Measurements from ENCODE around the gene ENPP6.

ENPP6 gene

GRCh38 chr4:184200296-184200695 is 17.4 kb downstream of the ENPP6 start:
- no peak overlapping the region for H3K4me3 ChIP-seq (ENCODE audit: low read depth, low read length)
- in situ Hi-C loops (cut with HindIII; ENCODE audit: low pct_ligation_motif_present, low sequenced_read_pairs) = no loop called here

GRCh38 chr4:184199780-184200179 is 17.9 kb downstream of the ENPP6 start:
- Histone ChIP-seq H3K27ac (no peak overlapping the region), H3K27me3 (replicated peaks) (no peaks in the 10 kb centered on the region), H3K36me3 (replicated peaks) (no peaks in the 10 kb centered on the region), H3K4me3 (ENCODE audit: low read depth, low read length) (no peak overlapping the region)
- no peak for TF ChIP-seq CTCF (IDR thresholded peaks at IDR 0.05; ENCODE audit: low read depth, low read length, missing control alignments)
- DNase-seq = no peak
- in situ Hi-C loops (cut with HindIII; ENCODE audit: low pct_ligation_motif_present, low sequenced_read_pairs) = no loop called here

More at GRCh38 chr4:184200296-184200695, 17.4 kb downstream of the ENPP6 start:
- DNase-seq = no peak
- Histone ChIP-seq H3K27ac (no peak overlapping the region), H3K36me3 (replicated peaks) (no peaks in the 10 kb centered on the region), H3K27me3 (replicated peaks) (no peaks in the 10 kb centered on the region)
- no peak for TF ChIP-seq CTCF (IDR thresholded peaks at IDR 0.05; ENCODE audit: low read depth, low read length, missing control alignments)

- in situ Hi-C loops (cut with HindIII; ENCODE audit: low pct_ligation_motif_present, low sequenced_read_pairs) = no loop called here
- no peak for TF ChIP-seq CTCF (IDR thresholded peaks at IDR 0.05; ENCODE audit: low read depth, low read length, missing control alignments)
- H3K27ac ChIP-seq = no peak overlapping the region
- no peak overlapping the region for H3K4me3 ChIP-seq (ENCODE audit: low read depth, low read length)
- DNase-seq = no peak
- H3K36me3 ChIP-seq (replicated peaks) = no peaks in the 10 kb centered on the region
- no peaks in the 10 kb centered on the region for H3K27me3 ChIP-seq (replicated peaks)
Measured at GRCh38 chr4:184198190-184198589, 19.5 kb downstream of the ENPP6 start.

GRCh38 chr4:184197536-184198082 is 20.1 kb downstream of the ENPP6 start:
- Histone ChIP-seq H3K36me3 (replicated peaks) (no peaks in the 10 kb centered on the region), H3K4me3 (ENCODE audit: low read depth, low read length) (no peak overlapping the region), H3K27me3 (replicated peaks) (no peaks in the 10 kb centered on the region), H3K27ac (no peak overlapping the region)
- DNase-seq = no peak
- no peak for TF ChIP-seq CTCF (IDR thresholded peaks at IDR 0.05; ENCODE audit: low read depth, low read length, missing control alignments)
- in situ Hi-C loops (cut with HindIII; ENCODE audit: low pct_ligation_motif_present, low sequenced_read_pairs) = no loop called here

- no peak for DNase-seq
- H3K4me3 ChIP-seq (ENCODE audit: low read depth, low read length) = no peak overlapping the region
- no peak overlapping the region for H3K27ac ChIP-seq
- H3K27me3 ChIP-seq (replicated peaks) = no peaks in the 10 kb centered on the region
- no peaks in the 10 kb centered on the region for H3K36me3 ChIP-seq (replicated peaks)
- in situ Hi-C loops (cut with HindIII; ENCODE audit: low pct_ligation_motif_present, low sequenced_read_pairs) = no loop called here
- TF ChIP-seq CTCF (IDR thresholded peaks at IDR 0.05; ENCODE audit: low read depth, low read length, missing control alignments) = no peak
Measured at GRCh38 chr4:184196730-184197385, 20.8 kb downstream of the ENPP6 start.
